Natural killer cell (primary cell): ENCODE data around the gene STAT5B. TPM values are rescaled to one million over a fixed set of nuclear protein-coding genes. Genes with fewer than 3 reads are reported as not detected.
A peak's percentile ranks its signal among the peaks of the same experiment; 100 is the strongest.

Experiments used
- ATAC-seq, 3 donors: fragments of 150-1000 bp in 2 of 3; fragments of 200-7000 bp in 1 of 3; cut with Tn5 transposase; 1 replicate in 1 of 3; 2 replicates in 2 of 3; pipeline ENCODE4 v1.10.0; 2021; ENCODE audit warnings: mild to moderate bottlenecking in 2 of 3, moderate library complexity in 2 of 3
- DNase-seq, 2 donors: peaks; one replicate each; pipeline versions ENCODE4 v3.0.0 to v3.0.0-alpha.2; 2013 to 2021; ENCODE audit warnings: mixed read lengths in 1 of 2
- H3K27ac ChIP-seq: one replicate; pipeline ENCODE4 v1.5.1; 2013; ENCODE audit warnings: mild to moderate bottlenecking, low read length
- H3K27me3 ChIP-seq: one replicate; pipeline ENCODE4 v1.6.1; 2013; ENCODE audit warnings: low read length; ENCODE audit not compliant: control insufficient read depth, insufficient read depth
- H3K36me3 ChIP-seq: one replicate; pipeline ENCODE4 v1.6.1; 2013; ENCODE audit warnings: low read length; ENCODE audit not compliant: control insufficient read depth, insufficient read depth
- H3K4me1 ChIP-seq: one replicate; pipeline ENCODE4 v1.6.1; 2013; ENCODE audit warnings: low read length; ENCODE audit not compliant: control insufficient read depth, insufficient read depth
- H3K4me3 ChIP-seq: one replicate; pipeline ENCODE4 v1.5.1; 2013; ENCODE audit warnings: low read length
- H3K9me3 ChIP-seq: one replicate; pipeline ENCODE4 v1.6.1; 2013; ENCODE audit warnings: low read length; ENCODE audit not compliant: control insufficient read depth, insufficient read depth
- H3K27ac Mint-ChIP-seq, 2 donors: one replicate each; pipeline ENCODE4 v1.8.0; 2022; ENCODE audit warnings: mild to moderate bottlenecking in 2 of 2, mixed read lengths in 2 of 2, moderate library complexity in 1 of 2
- H3K27me3 Mint-ChIP-seq, 2 donors: one replicate each; pipeline ENCODE4 v1.8.0; 2022; ENCODE audit warnings: low read depth in 2 of 2, mixed read lengths in 2 of 2
- H3K36me3 Mint-ChIP-seq: one replicate; pipeline ENCODE4 v1.8.0; 2022; ENCODE audit warnings: mixed read lengths
- H3K4me1 Mint-ChIP-seq, 2 donors: one replicate each; pipeline ENCODE4 v1.8.0; 2022; ENCODE audit warnings: mixed read lengths in 2 of 2
- H3K4me3 Mint-ChIP-seq: one replicate; pipeline ENCODE4 v1.8.0; 2022; ENCODE audit warnings: mild to moderate bottlenecking, moderate library complexity, mixed read lengths
- H3K9me3 Mint-ChIP-seq, 2 donors: one replicate each; pipeline ENCODE4 v1.8.0; 2022; ENCODE audit warnings: mixed read lengths in 2 of 2
- WGBS: methylation state at CpG from one replicate; pipeline ENCODE4 v1.1.7; 2013; ENCODE audit warnings: missing lambda C conversion rate; ENCODE audit not compliant: insufficient coverage; 5-methylcytosine and 5-hydroxymethylcytosine counted together
- intact Hi-C: fragments of 100-400 bp; cut with micrococcal nuclease; formaldehyde crosslinking; loops from one replicate; pipeline ENCODE4 v1.14.2; 2022
- total RNA-seq, 4 donors: library from RNA; stranded (reverse); fragments of 120-200 nt in 1 of 4; gene quantifications; one replicate each; pipeline versions ENCODE4 v1.2.3 to v1.2.4, GENCODE V29; 2013 to 2022
- TF ChIP-seq, protein P1 (sequence below): fragments of 200-600 bp; IDR thresholded peaks from one replicate; pipeline ENCODE4 v1.8.0; 2022; ENCODE audit warnings: antibody characterized with exemption

The STAT5B gene
- total RNA-seq, 3 donors from 2014 or later (not counting 1 experiment from before 2014, with no cell fraction given), result 79.9 to 112 (median 103) TPM

DNA sequence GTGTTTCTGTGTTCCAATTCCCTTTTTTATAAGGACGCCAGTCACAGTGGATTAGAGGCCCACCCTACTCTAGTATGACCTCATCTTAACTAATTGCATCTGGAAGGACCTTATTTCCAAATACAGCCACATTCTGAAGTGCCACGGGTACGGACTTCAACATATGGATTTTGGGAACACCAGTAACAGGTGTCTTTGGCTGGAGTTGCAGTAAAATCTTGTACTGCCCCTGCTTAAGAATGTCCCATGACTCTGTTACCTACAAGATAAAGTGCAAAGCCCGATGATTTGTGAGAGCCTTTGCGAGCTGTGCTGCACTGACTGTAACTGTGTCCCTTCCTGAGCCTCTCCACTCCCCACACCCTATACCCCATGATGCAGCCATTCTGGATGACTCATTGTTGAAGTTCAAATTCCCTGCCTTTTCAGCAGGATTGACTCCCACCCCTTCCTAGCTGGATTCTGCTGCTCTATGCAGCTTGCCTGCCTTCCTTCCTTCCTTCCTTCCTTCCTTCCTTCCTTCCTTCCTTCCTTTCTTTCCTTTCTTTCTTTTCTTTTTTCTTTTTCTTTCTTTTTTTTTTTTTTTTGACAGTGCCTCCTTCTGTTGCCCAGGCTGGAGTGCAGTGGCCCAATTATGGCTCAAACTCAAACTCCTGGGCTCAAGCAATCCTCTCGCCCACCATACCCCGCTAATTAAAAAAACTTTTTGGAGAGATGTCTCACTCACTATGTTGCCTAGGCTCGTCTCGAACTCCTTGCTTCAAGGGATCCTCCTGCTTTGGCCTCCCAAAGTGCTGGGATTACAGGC, 93.1 kb downstream of the STAT5B start:
- H3K36me3 ChIP-seq, result no peaks in the 10 kb centered on the region
- TF ChIP-seq, protein P1, sequence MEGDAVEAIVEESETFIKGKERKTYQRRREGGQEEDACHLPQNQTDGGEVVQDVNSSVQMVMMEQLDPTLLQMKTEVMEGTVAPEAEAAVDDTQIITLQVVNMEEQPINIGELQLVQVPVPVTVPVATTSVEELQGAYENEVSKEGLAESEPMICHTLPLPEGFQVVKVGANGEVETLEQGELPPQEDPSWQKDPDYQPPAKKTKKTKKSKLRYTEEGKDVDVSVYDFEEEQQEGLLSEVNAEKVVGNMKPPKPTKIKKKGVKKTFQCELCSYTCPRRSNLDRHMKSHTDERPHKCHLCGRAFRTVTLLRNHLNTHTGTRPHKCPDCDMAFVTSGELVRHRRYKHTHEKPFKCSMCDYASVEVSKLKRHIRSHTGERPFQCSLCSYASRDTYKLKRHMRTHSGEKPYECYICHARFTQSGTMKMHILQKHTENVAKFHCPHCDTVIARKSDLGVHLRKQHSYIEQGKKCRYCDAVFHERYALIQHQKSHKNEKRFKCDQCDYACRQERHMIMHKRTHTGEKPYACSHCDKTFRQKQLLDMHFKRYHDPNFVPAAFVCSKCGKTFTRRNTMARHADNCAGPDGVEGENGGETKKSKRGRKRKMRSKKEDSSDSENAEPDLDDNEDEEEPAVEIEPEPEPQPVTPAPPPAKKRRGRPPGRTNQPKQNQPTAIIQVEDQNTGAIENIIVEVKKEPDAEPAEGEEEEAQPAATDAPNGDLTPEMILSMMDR, result no peak
- Mint-ChIP-seq H3K27ac (peak overlapping the region; percentile 85 to 86), H3K4me3 (peak overlapping the region; percentile 94), H3K27me3 (peaks cover 0 to 16% of the 10 kb centered on the region in 2 donors), H3K9me3 (no peaks in the 10 kb centered on the region), H3K36me3 (no peaks in the 10 kb centered on the region), H3K4me1 (peaks cover 30 to 40% of the 10 kb centered on the region in 2 donors)
- intact Hi-C loops, result loop anchor here (5.0 kb wide), 1 partner anchor 104 kb away; the partner anchor contains the start of gene STAT5A
- ATAC-seq (no peak), DNase-seq (peak in 1 of 2 donors; percentile 23)
- peaks cover 46% of the 10 kb centered on the region for H3K4me1 ChIP-seq
- peak overlapping the region; percentile 88 for H3K27ac ChIP-seq
- H3K4me3 ChIP-seq, result peak overlapping the region; percentile 78
- 69% methylated on average over 9 of the region's 9 CpGs for WGBS
- no peaks in the 10 kb centered on the region for H3K9me3 ChIP-seq
- peaks cover 12% of the 10 kb centered on the region for H3K27me3 ChIP-seq

DNA sequence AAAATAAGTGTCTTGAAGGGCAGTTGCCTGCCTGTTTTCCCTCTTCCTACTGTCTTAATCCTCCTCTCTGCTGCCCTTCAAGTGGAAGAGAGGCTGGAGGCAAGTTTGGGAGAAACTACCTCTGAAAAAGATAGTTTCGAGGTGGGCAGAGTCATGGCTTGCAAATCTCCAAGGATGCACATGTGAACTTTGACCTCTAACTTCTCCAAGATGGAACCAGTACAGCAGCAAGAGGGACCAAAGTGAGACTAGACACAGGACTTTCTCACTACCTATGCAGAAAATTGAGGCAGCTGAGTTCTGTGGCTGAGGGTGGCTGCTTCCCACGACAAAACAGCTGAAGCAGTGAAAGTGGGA, 94.4 kb downstream of the STAT5B start:
- Mint-ChIP-seq H3K4me3 (peak overlapping the region; percentile 64), H3K27me3 (peaks cover 0 to 16% of the 10 kb centered on the region in 2 donors), H3K9me3 (no peaks in the 10 kb centered on the region), H3K27ac (no peak overlapping the region), H3K36me3 (no peaks in the 10 kb centered on the region), H3K4me1 (peaks cover 30 to 40% of the 10 kb centered on the region in 2 donors)
- H3K27ac ChIP-seq, result no peak overlapping the region
- intact Hi-C loops, result loop anchor here (2.0 to 5.0 kb wide), 2 partner anchors 27 to 105 kb away; partner anchors contain the start of genes RAB5C and STAT5A
- peaks cover 12% of the 10 kb centered on the region for H3K27me3 ChIP-seq
- H3K4me3 ChIP-seq, result no peak overlapping the region
- no peak for DNase-seq
- WGBS, result 90% methylated on average over 2 of the region's 2 CpGs
- no peaks in the 10 kb centered on the region for H3K36me3 ChIP-seq
- ATAC-seq, result no peak
- no peaks in the 10 kb centered on the region for H3K9me3 ChIP-seq
- H3K4me1 ChIP-seq, result peaks cover 46% of the 10 kb centered on the region
- TF ChIP-seq, protein P1, result no peak

DNA sequence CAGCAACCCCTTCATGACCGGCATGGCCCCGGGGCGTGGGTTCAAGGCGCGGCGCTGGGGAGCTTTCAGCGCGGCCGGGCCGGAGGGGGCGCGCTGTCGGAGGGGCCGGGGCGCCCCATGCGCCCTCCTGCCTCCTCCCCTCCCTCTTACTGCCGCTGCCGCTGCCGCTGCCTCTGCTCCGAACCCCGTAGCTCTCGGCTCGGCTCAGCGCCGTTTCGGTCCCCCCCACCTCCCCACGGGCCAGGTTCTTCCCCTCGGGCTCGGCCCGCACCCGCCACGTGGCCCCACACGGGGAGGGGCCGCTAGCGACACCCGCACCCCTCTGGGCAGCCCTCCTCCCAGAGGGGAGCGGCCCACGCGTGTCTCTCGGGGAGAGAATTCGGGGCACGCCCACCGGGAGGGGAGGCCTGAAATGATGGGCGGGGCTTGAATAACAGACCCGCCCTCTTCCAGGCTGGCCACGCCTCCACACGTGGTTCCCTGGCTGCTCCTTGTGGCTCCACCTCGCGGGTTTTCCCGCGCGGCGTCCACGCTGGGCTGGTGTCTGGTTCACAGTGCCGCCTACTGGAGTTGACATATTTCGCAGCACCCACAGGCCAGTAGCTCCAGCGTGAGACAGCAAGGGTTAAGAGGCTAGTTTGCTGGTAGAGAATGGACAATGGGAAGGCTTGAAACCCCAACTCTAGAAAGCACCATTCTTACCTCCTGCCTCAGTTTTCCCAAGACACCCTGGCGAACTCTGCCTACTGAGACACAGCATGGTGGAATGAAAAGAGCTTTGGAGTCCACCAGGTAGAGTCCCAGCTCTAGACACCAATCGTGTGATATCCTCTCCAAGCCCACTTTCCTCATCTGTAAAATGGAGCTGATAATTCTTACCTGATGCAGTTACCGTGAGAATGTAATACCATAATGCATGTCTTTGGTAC, 95.0 kb downstream of the STAT5B start, which contains the start of gene KCNH4:
Gene KCNH4 (minus strand): TSS at position 221 of the 929 bp plus-strand sequence. CDS start 197 bp downstream, at position 24.
- Histone ChIP-seq H3K27me3 (peaks cover 12% of the 10 kb centered on the region), H3K9me3 (no peaks in the 10 kb centered on the region), H3K4me3 (peak within 1 kb of the TSS; percentile 6), H3K27ac (no peak within 1 kb of the TSS), H3K36me3 (no peaks in the 10 kb centered on the region), H3K4me1 (peaks cover 46% of the 10 kb centered on the region)
- H3K9me3 Mint-ChIP-seq, result no peaks in the 10 kb centered on the region
- intact Hi-C loops, result loop anchor here (2.0 to 5.0 kb wide), 2 partner anchors 26 to 106 kb away; partner anchors contain the start of genes RAB5C and STAT5A
- peak; percentile 78 to 93 for DNase-seq
- ATAC-seq, result peak; percentile 73 to 84 (median 78)
- H3K36me3 Mint-ChIP-seq, result no peaks in the 10 kb centered on the region
- peaks cover 30 to 40% of the 10 kb centered on the region in 2 donors for H3K4me1 Mint-ChIP-seq
- under 1% methylated on average over 58 of the region's 60 CpGs for WGBS
- H3K4me3 Mint-ChIP-seq, result peak within 1 kb of the TSS; percentile 64
- H3K27ac Mint-ChIP-seq, result no peak within 1 kb of the TSS
- TF ChIP-seq, protein P1, result peak; percentile 25
- H3K27me3 Mint-ChIP-seq, result peaks cover 0 to 16% of the 10 kb centered on the region in 2 donors
